Activated T-cell treated with anti-CD3 and anti-CD28 coated beads for 1 hour (primary cell): ENCODE data around the gene VPS26A.

ENCODE experiments used
- DNase-seq: peaks from one replicate; pipeline ENCODE4 v3.0.0-alpha.2; 2020; ENCODE audit warnings: low read depth

VPS26A gene

DNA sequence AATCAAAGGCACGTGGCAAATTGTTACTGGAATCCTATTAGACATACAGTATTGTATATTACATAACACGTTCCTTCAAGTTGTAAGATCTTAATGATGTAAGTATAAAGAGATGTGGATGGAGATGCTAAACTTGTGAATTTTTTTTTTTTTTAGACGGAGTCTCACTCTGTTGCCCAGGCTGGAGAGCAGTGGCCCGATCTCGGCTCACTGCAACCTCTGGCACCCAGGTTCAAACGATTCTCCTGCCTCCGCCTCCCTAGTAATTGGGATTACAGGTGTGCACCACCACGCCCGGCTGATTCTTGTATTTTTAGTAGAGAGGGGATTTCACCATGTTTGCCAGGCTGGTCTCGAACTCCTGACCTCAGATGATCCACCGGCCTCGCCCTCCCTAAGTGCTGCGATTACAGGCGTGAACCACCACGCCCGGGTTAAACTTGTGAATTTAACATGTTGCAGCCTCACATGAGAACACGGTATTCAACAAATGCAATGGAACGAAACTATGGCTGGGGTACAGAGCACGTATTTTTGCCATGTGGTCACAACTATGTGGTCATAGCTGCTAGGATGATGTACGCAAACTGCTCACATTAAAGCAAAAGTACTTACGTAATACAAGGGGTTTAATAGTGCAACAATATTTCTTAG lies 55.2 kb downstream of the VPS26A start:
- DNase-seq = no peak

DNA sequence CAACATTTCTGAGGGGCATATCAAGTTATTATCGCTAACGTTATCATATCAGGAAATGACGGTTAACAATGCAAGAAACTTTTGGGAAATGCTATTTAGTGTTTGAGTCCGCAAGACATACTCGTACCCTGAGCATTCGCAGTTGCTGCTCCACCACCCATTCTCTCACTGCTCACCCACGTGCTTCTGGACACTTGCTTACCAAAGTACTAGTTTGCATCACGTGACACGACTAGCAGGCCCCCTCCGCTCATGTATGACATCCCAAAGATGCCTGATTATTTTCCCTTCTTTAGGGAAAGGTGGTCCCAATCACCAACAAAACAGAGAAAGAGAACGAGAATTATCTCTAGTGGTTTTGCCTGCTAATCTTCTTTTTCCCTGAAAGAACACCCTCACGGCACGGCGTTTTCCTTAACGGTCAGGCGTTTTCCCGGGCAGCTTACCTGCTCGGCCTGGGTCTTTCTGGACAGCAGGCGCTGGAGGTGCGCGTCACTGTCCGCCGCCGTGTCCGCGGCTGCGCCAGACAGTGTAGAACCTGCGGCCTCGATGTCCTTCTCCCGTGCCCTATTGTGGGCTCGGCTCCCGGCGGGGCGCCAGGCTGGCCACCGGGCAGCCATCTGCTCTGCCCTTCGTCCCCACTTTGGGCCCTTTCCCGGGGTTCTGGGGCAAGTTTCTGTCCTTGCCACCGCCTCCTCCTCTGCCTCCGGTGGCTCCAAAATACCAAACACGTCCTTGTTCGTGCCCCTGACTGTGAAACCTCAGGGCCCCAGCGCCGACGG lies 56.0 kb downstream of the VPS26A start, which contains the start of gene SUPV3L1:
Gene SUPV3L1, plus strand, starts transcription at position 492 of the 782 bp plus-strand sequence. Its CDS starts 58 bp downstream, at position 550.
- peak; percentile 72 for DNase-seq

DNA sequence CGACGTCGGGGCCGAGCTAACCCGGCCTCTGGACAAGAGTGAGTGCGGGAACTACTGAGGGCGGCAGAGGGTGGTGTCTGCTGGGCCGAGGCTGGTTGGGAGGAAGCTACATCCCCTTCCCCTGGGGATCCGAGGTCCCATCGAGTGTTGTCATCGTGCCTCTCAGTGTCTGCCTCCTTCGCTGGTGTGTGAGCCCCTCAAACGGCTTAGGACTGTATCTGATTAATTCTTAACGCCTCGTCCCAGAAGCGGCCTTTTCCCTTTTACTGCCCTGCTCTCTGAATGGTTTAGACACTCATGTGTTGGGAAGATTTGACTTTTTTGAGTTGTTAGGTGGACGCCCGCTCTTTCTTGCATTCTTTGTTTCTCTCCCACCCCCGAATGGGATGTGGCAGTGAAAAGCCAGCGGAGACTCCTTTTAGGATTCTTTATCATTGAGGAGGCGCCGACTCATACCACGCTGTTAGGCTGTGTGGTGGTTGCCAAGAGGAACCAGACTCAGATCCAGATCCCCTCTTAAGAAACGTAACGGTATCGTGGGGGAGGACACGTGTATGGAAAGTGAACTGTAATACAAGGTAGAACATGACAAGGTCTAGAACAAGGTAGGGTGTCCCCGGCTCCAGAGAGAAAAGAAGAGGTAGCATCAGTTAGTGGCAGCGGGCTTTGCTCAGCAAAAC lies 56.7 kb downstream of the VPS26A start:
- DNase-seq = no peak

DNA sequence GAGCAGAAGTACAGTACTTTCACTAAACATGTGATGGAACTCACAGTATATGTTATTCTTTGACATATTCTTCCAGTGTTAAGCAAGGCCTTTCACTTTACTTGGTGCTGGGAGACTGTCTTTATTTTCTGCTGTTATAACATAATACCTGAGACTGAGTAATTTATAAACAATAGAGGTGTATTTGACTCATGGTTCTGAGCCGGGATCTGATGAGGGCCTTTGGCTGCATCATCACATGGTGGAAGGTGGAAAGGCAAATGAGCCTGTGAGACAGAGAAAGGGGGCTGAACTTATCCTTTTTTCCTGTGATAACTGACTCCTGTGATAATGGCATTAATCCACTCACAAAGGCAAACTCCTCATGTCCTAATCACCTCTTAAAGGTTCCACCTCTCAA lies 57.5 kb downstream of the VPS26A start:
- DNase-seq = no peak

DNA sequence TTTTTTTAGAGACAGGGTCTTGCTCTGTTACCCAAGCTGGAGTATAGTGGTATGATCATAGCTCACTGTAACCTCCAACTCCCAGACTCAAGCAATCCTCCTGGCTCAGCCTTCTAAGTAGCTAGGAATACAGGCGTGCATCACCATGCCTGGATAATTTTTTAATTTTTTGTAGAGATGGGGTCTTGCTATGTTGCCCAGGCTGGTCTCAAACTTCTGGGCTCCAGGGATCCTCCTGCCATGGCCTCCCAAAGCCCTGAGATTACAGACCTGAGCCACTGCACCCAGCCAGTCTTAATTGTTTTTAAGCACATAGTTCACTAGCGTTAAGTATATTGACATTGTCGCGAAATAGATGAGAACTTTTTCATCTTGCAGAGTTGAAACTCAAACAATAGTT lies 58.0 kb downstream of the VPS26A start:
- no peak for DNase-seq

DNA sequence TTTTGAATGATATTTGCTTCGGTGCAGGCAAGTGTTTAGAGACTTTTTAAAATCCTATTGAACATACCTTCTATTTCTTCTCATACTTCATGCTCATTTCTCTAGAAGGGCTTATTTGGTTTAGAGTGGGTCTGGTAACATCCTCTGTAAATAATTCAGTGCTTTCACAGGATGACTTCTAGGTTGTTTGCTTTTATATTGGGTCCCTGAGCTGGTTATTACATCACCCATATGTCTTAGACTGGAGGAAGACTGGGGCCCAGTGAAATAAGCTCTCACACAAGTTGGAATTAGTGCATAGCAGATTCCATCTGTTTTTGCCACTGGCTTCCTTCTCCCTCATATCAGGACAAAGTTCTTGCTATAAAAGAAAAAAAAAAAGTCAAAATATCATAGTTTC lies 62.5 kb downstream of the VPS26A start:
- DNase-seq = no peak

DNA sequence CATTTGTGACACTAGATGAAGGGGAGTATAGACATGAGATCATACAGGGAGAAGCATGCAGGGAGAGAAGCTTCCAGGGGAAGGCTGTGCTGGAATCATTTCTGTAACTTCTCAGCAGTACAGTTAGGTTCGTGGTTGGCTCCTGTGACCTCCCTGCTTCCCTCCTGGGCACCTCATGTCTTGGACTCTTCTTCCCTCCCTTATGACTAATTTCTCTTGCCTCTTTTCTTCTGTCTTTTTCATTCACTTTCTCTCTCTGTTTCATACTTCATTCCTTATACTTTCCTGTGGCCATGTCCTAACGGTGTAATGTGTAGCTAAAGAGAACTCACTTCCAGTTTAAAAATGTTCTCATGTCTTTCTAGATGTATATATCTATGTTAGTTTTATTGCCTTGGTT lies 77.1 kb downstream of the VPS26A start:
- no peak for DNase-seq

DNA sequence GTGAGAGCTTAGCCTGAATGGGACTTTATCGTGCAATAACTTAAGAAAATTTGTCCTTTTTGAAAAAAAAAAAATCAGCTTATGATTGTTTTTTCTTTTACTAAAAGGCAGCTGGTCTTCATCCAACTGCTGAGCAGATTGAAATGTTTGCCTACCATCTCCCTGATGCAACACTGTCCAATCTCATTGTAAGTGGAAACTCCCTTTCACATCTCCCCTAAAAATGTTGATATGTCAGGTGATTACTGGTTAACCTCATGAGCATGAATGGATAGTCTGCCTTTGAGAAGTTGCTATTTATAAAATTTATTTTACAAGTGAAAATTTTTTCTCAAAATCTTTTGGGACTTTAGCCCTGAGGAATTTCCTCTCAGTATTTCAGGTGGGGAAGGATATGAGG lies 78.4 kb downstream of the VPS26A start:
- DNase-seq = no peak

DNA sequence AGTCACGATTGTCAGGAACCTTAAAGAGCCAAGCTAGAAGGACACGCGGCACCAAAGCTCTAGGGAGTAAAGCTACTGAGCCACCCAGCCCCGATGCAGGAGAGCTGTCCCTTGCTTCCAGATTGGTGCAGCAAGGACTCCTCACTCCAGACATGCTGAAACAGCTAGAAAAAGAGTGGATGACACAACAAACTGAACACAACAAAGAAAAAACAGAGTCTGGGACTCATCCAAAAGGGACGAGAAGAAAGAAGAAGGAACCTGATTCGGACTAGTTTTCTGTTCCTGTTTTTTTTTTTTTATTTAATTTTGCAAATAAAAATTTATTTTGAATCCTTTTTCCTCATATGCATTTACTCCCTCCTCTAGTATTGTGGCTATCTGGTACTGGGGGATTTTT lies 84.8 kb downstream of the VPS26A start:
- DNase-seq = no peak

DNA sequence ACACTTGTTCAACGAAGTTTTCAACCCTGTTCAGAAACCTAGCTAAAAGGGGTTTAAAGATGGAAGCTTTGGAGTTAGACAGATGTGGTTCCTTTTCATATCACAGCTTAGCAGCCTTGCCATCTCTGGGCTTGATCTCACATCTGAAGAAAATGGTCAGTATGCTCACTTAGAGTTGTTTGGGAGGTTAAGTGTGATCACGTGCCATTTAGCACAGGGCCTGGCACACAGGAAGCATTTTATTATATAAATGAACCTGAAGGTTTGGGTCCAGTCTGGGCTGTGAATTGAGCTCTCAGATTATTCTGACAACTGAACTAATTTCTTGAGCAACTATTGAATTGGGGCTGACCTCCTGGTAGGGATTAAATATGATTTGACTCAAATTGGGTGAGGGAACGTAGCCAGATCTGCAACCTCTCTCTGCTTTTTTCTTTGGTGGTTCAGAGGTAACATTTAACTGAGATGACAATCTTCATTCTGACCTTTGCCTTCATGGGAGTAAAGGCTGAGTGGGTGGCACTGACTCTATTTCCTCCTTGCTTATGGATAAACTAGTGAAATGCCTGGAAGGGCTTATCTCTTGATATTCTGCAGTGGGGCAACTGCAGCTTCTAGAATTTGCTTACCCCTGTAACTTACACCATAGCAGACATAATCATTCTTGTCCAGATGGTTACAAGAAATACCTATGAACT lies 86.0 kb downstream of the VPS26A start:
- no peak for DNase-seq

DNA sequence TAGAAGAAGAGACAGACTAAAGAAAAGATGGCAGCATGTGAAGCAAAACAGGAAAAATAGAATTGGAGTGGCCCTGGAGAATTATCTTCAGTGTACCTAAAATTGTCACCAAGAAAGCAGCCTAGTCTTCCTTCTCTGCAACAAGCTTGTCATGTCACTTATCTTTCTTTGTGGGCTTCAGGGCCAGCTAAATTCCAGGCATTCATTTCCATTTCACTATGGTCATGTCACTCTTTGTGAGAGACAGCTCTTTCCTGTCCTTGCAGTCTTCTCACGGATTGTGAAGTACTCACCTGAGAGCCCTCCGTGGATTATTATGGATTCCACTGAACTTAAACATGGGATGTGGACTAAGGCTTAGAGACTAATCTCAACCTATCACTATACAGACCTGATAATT lies 87.1 kb downstream of the VPS26A start:
- DNase-seq = no peak

DNA sequence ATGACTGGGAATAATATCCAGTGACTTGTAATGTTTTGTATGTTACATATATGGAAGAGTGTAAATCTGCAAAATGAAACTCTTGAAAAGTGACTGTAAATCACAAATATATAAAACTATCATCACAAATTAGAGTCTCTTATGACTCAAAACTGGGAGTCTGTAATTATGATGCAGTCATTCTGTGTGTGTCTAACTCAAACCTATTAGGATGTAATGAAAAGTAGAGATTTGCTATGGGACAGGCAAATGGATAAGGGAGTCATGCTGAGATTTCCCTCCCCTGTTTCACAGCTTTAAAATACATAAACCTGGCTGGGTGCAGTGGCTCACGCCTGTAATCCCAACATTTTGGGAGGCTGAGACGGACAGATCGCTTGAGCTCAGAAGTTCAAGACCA lies 87.5 kb downstream of the VPS26A start:
- DNase-seq = no peak

DNA sequence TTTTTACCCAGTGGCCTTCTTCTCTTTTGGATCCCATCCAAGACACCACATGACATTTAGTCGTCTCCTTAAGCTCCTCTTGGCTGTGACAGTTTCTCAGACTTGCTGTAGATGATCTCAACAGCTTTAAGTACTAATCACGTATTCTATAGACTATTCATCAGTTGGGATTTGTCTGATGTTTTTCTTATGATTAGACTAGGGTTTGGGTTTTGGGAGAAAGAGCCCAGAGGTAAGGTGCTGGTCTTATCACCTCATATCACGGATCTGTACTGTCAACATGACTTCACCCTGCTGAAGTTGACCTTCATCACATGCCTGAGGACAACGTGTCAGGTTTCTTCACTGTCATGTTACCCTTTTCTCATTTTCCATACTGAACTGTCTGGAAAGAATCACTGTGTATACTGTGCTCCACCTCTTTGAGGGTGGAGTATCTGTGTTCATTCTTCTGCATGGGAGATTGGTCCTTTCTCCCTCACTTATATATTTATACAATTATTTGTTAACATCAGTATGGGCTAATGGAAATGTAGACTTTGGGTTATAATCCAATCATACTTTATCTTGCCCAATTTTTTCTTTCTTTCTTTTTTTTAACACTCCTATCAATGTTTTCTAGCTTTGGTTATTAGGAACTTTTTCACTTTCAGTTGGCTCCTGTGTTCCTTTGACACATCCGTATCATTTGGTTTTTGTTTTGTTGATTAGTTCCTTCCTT lies 89.8 kb downstream of the VPS26A start:
- DNase-seq = no peak

DNA sequence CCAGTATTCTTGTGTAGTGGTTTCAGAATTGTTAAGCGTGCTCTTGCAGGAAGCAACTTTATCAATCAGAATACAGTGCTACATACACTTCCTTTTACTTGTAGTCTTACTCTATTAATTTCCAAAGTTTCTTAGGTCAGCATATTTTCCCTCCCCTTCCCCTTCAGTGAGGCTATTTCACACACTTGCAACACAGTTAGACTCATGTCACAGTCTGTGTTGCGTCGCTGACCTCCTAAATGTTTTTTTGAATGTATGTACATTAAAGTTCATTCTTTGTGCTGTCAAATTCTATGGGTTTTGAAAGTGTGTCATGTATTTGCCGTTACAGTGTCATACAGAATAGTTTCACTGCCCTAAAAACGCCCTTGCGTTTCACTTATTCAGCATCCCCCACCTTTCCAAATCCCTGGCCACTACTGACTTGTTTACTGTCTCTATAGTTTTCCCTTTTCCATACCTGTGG lies 90.7 kb downstream of the VPS26A start:
- no peak for DNase-seq

DNA sequence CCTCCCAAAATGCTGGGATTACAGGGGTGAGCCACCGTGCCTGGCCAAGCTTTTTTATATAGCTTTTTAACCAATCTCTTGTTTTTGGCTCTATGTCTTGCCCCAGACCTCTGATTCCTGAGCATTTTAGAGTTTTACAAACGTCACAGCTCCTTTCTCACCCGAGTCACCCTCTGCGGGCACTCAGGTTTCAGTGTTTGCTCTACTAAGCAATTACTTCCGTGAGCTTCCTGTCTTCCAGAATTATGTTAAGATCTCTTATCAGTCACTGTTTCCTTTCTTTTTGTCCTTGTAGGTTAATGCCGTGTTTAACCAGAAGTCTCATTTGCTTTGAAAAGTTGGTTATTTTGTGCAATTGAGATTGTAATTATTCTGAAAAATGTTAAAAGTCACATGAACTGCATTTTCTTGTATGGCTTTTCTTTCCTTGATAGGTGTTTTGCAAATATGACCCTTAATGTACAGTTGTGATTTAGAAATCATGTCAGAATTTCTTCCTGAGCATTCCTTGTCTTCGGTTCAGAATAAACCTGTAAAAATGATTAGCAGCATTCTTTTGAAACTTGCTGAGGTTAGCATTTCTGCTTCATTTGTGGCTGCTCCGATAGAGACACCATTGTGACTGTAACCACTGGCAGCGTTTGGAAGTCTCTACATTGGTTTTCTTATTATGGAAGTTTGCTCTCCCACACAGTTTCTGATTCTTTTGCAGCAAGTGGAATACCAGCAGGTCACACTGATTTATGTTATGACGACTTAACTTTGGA lies 91.6 kb downstream of the VPS26A start:
- DNase-seq = no peak

DNA sequence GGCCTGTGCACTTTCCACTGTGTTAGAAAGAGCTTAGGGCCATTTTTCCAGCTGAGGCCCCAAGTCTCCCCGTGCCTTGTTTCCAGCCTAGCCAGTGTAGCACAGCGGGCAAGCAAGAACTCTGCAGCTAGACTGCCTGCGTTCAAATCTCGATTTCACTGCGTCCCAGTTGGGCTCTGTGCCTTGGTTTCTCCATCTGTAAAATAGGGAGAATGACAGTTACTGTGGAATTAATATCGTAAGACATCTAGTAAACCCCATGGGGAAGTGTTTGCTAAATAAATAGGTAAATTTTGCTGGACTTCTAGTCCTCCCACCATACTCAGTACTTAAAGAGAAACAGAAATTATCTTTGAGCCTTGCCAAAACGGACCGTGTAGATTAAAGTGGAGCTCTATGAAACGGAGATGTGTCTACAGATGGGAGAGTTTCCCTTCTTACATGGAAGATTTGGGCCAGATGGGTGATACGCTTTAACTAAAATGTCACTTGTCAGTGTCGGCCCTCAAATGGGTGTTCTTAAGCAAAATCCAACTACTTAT lies 92.7 kb downstream of the VPS26A start:
- DNase-seq = no peak

DNA sequence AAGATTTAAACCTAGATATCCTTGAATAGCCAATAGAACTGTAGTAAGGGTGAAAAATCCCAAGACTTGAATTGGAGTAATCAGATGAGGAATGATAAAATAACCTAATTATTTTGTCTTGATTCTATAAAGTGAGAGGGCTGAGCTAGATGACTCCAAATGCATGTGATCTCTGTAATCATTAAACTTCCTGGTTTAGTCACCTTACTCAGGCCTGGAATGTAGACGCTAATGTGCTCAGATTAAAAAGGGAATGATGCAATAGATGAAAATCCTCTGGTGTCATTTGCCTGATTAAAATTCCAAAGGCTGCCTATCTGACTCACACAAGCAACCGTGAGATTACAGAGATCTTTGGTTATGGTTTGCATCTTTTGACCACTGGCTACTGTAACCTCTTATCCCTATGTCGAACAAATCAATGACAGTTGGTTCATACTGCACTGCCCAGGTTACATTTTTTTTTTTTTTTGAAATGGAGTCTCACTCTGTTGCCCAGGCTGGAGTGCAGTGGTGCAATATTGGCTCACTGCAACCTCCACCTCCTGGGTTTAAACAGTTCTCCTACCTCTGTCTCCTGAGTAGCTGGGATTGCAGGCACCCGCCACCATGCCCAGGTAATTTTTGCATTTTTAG lies 93.3 kb downstream of the VPS26A start:
- no peak for DNase-seq

DNA sequence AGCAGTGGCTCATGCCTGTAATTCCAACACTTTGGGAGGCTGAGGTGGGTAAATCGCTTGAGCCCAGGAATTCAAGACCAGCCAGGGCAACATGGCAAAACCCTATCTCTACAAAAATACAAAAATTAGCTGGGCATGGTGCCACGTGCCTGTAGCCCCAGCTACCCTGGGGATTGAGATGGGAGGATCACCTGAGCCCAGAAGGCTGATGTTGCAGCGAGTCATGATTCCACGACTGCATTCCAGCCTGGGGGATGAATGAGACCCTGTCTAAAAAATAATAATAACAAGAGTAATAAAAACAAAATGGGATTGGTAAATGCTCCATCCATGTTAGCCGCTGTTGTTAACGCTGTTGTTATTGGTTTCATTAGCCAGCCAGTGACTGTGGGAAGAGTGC lies 94.9 kb downstream of the VPS26A start:
- no peak for DNase-seq

DNA sequence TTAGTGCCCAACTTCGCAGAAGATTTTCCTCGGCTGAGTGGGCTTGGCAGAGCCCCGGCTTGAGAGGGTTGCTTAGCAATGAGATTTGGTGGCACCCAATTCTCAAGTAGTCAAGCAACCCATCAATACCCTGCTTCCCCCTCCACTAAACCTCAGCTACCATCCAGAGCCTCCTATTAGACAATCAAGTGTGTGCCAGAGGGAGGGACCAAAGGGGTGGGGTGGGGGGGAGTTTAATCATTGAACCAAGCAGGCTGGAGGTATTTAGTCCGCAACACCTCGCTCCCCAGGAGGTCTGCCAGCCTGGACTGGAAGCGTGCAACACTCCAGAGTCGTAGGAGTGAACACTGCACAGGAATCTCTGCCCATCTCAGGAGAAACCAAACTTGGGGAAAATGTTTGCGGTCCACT lies 96.1 kb downstream of the VPS26A start, which contains the start of gene HKDC1:
Gene HKDC1, plus strand, starts transcription at position 292 of the 411 bp plus-strand sequence. Its CDS starts 104 bp downstream, at position 396.
- no peak for DNase-seq

DNA sequence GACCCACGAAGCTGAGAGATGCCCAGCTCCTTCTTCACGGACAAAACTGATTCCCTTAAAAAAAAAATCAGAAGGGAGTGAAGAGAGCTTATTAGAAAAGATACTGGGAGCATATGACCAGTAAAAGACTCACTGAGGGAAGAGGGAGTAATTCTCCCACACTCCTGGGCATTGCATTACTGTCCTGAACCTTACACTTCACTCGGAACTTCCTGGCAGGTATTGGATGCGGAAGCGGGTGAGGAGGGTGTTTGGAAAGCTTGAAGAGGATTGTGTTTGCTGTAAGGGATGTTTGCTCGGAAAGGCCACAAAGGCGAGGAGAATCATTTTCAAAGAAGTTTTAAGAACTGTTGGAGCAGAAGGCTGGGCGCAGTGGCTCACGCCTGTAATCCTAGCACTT lies 96.5 kb downstream of the VPS26A start:
- DNase-seq = no peak
